GM12878 (cell line): Measurements from ENCODE around the gene WNK2. TPM values are rescaled to one million over a fixed set of nuclear protein-coding genes. Genes with fewer than 3 reads are reported as not detected.

Experiments
- ATAC-seq: fragments of 200-7000 bp; cut with Tn5 transposase; 3 replicates; pipeline ENCODE4 v1.9.1; 2020; ENCODE audit warnings: mild to moderate bottlenecking, moderate library complexity
- BruUV-seq: library from RNA; stranded (reverse); fragments of 400-500 nt; replicated peaks from 2 replicates; lab custom pipeline; 2021; lab: Mats Ljungman, UMichigan
- CTCF ChIA-PET: fragments of 300-600 bp; sonication (Branson Sonifier 250); formaldehyde crosslinking; extraction: SDS; loops from one replicate; lab custom pipeline; 2021; ENCODE audit warnings: inconsistent platforms; lab: Yijun Ruan, JAX
- POLR2A ChIA-PET: fragments of 350-600 bp; formaldehyde crosslinking; extraction: SDS; loops from one replicate; lab custom pipeline; 2021; ENCODE audit warnings: inconsistent platforms; lab: Charles Lee
- RAD21 ChIA-PET: fragments of 300-600 bp; sonication (Branson Sonifier 250); formaldehyde crosslinking; loops from one replicate; lab custom pipeline; 2023; ENCODE audit warnings: antibody characterized with exemption; ENCODE audit not compliant: unreplicated experiment; lab: Charles Lee
- SMC1A ChIA-PET: fragments of 300-600 bp; sonication (Branson Sonifier 250); formaldehyde crosslinking; loops from one replicate; lab custom pipeline; 2023; ENCODE audit not compliant: unreplicated experiment, uncharacterized antibody; lab: Charles Lee
- DNase-seq: peaks from one replicate; pipeline ENCODE4 v3.0.0-alpha.2; 2011; ENCODE audit warnings: low read depth, low spot score
- FAIRE-seq: peaks from 3 replicates; lab custom pipeline; 2011; peaks lifted over from hg19 to GRCh38; lab: Jason Lieb, UNC
- H2AFZ ChIP-seq: 2 replicates; pipeline ENCODE4 v1.6.0; 2011; ENCODE audit warnings: low read depth, low read length, control low read depth; ENCODE audit not compliant: control insufficient read depth
- H3K27ac ChIP-seq: 2 replicates; pipeline ENCODE4 v1.5.1; 2011; ENCODE audit warnings: control low read depth; ENCODE audit not compliant: control insufficient read depth, insufficient read depth
- H3K27me3 ChIP-seq, 2 experiments: replicated peaks in 1 of 2; 2 replicates each; pipeline versions ENCODE4 v1.6.0 to v1.6.1; 2011; ENCODE audit warnings: low read length in 1 of 2; ENCODE audit not compliant: control insufficient read depth in 2 of 2, insufficient read depth in 2 of 2
- H3K36me3 ChIP-seq, 2 experiments: 2 replicates each; pipeline ENCODE4 v1.5.1; 2011; ENCODE audit warnings: low read length in 1 of 2; ENCODE audit not compliant: control insufficient read depth in 2 of 2, insufficient read depth in 2 of 2
- H3K4me1 ChIP-seq: 2 replicates; pipeline ENCODE4 v1.6.1; 2011; ENCODE audit warnings: mild to moderate bottlenecking, low read length, moderate library complexity, mixed read lengths; ENCODE audit not compliant: control insufficient read depth, insufficient read depth
- H3K4me2 ChIP-seq: 2 replicates; pipeline ENCODE4 v1.6.0; 2011; ENCODE audit warnings: control low read depth; ENCODE audit not compliant: control insufficient read depth, insufficient read depth
- H3K4me3 ChIP-seq: fragments of 200-600 bp; sonication (generic); 2 replicates; pipeline ENCODE4 v1.5.1; 2016
- H3K79me2 ChIP-seq: 2 replicates; pipeline ENCODE4 v1.6.0; 2011; ENCODE audit warnings: low read length; ENCODE audit not compliant: control insufficient read depth, insufficient read depth
- H3K9ac ChIP-seq: 2 replicates; pipeline ENCODE4 v1.8.0; 2011; ENCODE audit warnings: low read length, control low read depth, mixed read lengths; ENCODE audit not compliant: control insufficient read depth, insufficient read depth
- H3K9me3 ChIP-seq: replicated peaks from 3 replicates; pipeline ENCODE4 v1.5.1; 2011; ENCODE audit warnings: mild to moderate bottlenecking, low read length; ENCODE audit not compliant: control insufficient read depth, insufficient read depth
- H4K20me1 ChIP-seq: 2 replicates; pipeline ENCODE4 v1.6.0; 2011; ENCODE audit not compliant: control insufficient read depth, insufficient read depth
- BCL11A ChIP-seq: IDR thresholded peaks from 2 replicates; pipeline ENCODE4 v1.6.1; 2011; ENCODE audit warnings: low read depth, low read length
- BCLAF1 ChIP-seq: fragments of 450-650 bp; IDR thresholded peaks from 2 replicates; pipeline ENCODE4 v1.6.1; 2017; ENCODE audit warnings: antibody characterized with exemption, mild to moderate bottlenecking, moderate library complexity
- CBX3 ChIP-seq: fragments of 200-600 bp; sonication (generic); IDR thresholded peaks from 2 replicates; pipeline ENCODE4 v1.6.1; 2016; ENCODE audit warnings: low read depth, borderline replicate concordance
- CEBPB ChIP-seq, 2 experiments: fragments of 150-350 bp in 1 of 2; IDR thresholded peaks; 2 replicates each; pipeline ENCODE4 v1.6.1; 2012 to 2014; ENCODE audit warnings: low read depth in 2 of 2, low read length in 2 of 2, borderline replicate concordance in 1 of 2, inconsistent platforms in 1 of 2
- CHD2 ChIP-seq: IDR thresholded peaks from 2 replicates; pipeline ENCODE4 v1.6.1; 2011; ENCODE audit warnings: low read depth, low read length, improper control_type of control experiment, borderline replicate concordance
- EED ChIP-seq: sonication (generic); IDR thresholded peaks from 2 replicates; pipeline ENCODE4 v1.6.1; 2016; ENCODE audit warnings: antibody characterized with exemption, low read depth
- HCFC1 ChIP-seq: fragments of 150-350 bp; IDR thresholded peaks from 2 replicates; pipeline ENCODE4 v1.6.1; 2014; ENCODE audit warnings: low read length
- IKZF2 ChIP-seq, 2 experiments: fragments of 450-650 bp; IDR thresholded peaks; 2 replicates each; pipeline ENCODE4 v1.6.1; 2017; ENCODE audit warnings: mild to moderate bottlenecking in 2 of 2, moderate library complexity in 2 of 2
- MXI1 ChIP-seq: fragments of 150-350 bp; IDR thresholded peaks from 2 replicates; pipeline ENCODE4 v1.6.1; 2011; ENCODE audit warnings: low read depth, mild to moderate bottlenecking, inconsistent platforms, low read length, improper control_type of control experiment
- NFYA ChIP-seq: IDR thresholded peaks from 2 replicates; pipeline ENCODE4 v1.6.1; 2011; ENCODE audit warnings: low read depth, mild to moderate bottlenecking, low read length, improper control_type of control experiment, borderline replicate concordance
- POLR2A ChIP-seq: IDR thresholded peaks from 2 replicates; pipeline ENCODE4 v1.6.1; 2011; ENCODE audit warnings: low read depth, mild to moderate bottlenecking, low read length
- SP1 ChIP-seq: IDR thresholded peaks from one replicate; pipeline ENCODE4 v1.6.1; 2011; ENCODE audit warnings: low read depth, low read length
- ZBTB40 ChIP-seq: fragments of 450-650 bp; IDR thresholded peaks from 2 replicates; pipeline ENCODE4 v1.6.1; 2016; ENCODE audit warnings: mild to moderate bottlenecking, moderate library complexity, borderline replicate concordance
- WGBS: methylation state at CpG from one replicate; pipeline ENCODE4 v1.1.6; 2016; ENCODE audit warnings: low lambda C conversion rate; ENCODE audit not compliant: insufficient replicate concordance, insufficient coverage; ENCODE audit errors: missing lambda C conversion rate; 5-methylcytosine and 5-hydroxymethylcytosine counted together
- in situ Hi-C: fragments of 300-500 bp; cut with MboI; formaldehyde crosslinking; loops from 9 replicates; pipeline ENCODE4 v1.14.3; 2018; ENCODE audit warnings: mixed read lengths
- intact Hi-C: fragments of 100-400 bp; cut with micrococcal nuclease; formaldehyde crosslinking; loops from one replicate; pipeline ENCODE4 v1.14.2; 2022; ENCODE audit not compliant: unreplicated experiment
- polyA plus RNA-seq, 11 experiments: library from polyadenylated mRNA; depleted of rRNA in 4 of 11; unstranded in 6 of 11; stranded (reverse) in 5 of 11; fragments of >200 nt; fragmentation: Nextera tagmentation in 4 of 11; fragmentation: Illumina TruSeq in 1 of 11; extraction: Ambion mirVana in 4 of 11; extraction: Trizol in 1 of 11; gene quantifications; 1 replicate in 1 of 11; 2 replicates in 10 of 11; pipeline versions ENCODE4 v1.2.1 to v1.2.3, GENCODE V29; 2011 to 2016; ENCODE audit warnings: inconsistent platforms in 2 of 11, missing spikeins in 2 of 11, low read depth in 1 of 11
- total RNA-seq, 4 experiments: library from RNA; depleted of rRNA in 3 of 4; stranded (reverse); fragments of >200 nt in 3 of 4; fragmentation: Illumina TruSeq in 1 of 4; extraction: Trizol in 1 of 4; gene quantifications; 2 replicates each; pipeline versions ENCODE4 v1.2.1 to v1.2.3, GENCODE V29; 2013 to 2021
- TF ChIP-seq, protein P1 (sequence below): IDR thresholded peaks from 2 replicates; pipeline ENCODE4 v1.6.1; 2011; ENCODE audit warnings: mild to moderate bottlenecking, low read depth, low read length, moderate library complexity; ENCODE audit not compliant: insufficient replicate concordance
- TF ChIP-seq, protein P2 (sequence below): fragments of 150-350 bp; IDR thresholded peaks from 2 replicates; pipeline ENCODE4 v1.6.1; 2014; ENCODE audit warnings: mild to moderate bottlenecking, low read depth, low read length

Gene WNK2
- total and polyA plus RNA-seq, 10 of the 15 experiments (the other 5 are each of a cell fraction or from before 2014, with no cell fraction given) = 0.15 TPM; not detected in 9

GRCh38 chr9:93172666-93173364 lies 11.1 kb upstream of the WNK2 start:
- no peaks in the 10 kb centered on the region for H3K36me3 ChIP-seq
- in situ Hi-C loops = no loop called here
- peaks cover 2 to 6% of the 10 kb centered on the region in 2 experiments; a peak in 2 of 4 replicates for H3K27me3 ChIP-seq
- H3K79me2 ChIP-seq = no peaks in the 10 kb centered on the region
- no peak overlapping the region for H3K27ac ChIP-seq
- H4K20me1 ChIP-seq = no peaks in the 10 kb centered on the region
- H3K4me3 ChIP-seq = no peak overlapping the region
- no peak overlapping the region for H3K9ac ChIP-seq
- ATAC-seq = no peak
- CTCF ChIA-PET = interaction anchor here (1.0 kb wide), 1 partner anchor 11 kb away, joined by 3 read pairs; no protein-coding TSS in a partner anchor
- H3K4me1 ChIP-seq = no peaks in the 10 kb centered on the region
- SMC1A ChIA-PET = no interaction called here
- POLR2A ChIA-PET = no interaction called here
- H2AFZ ChIP-seq = no peak overlapping the region
- DNase-seq = no peak
- WGBS = 33% methylated on average over 20 of the region's 20 CpGs
- no peak overlapping the region for H3K4me2 ChIP-seq
- no peaks in the 10 kb centered on the region for H3K9me3 ChIP-seq
- BruUV-seq = no TSS peak
- FAIRE-seq = no peak
- RAD21 ChIA-PET = no interaction called here
- intact Hi-C loops = no loop called here
- TF ChIP-seq, protein P1, sequence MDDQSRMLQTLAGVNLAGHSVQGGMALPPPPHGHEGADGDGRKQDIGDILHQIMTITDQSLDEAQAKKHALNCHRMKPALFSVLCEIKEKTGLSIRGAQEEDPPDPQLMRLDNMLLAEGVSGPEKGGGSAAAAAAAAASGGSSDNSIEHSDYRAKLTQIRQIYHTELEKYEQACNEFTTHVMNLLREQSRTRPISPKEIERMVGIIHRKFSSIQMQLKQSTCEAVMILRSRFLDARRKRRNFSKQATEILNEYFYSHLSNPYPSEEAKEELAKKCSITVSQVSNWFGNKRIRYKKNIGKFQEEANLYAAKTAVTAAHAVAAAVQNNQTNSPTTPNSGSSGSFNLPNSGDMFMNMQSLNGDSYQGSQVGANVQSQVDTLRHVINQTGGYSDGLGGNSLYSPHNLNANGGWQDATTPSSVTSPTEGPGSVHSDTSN = no peak
- no peak for TF ChIP-seq IKZF2 (IDR thresholded peaks at IDR 0.05)
- TF ChIP-seq, protein P2, sequence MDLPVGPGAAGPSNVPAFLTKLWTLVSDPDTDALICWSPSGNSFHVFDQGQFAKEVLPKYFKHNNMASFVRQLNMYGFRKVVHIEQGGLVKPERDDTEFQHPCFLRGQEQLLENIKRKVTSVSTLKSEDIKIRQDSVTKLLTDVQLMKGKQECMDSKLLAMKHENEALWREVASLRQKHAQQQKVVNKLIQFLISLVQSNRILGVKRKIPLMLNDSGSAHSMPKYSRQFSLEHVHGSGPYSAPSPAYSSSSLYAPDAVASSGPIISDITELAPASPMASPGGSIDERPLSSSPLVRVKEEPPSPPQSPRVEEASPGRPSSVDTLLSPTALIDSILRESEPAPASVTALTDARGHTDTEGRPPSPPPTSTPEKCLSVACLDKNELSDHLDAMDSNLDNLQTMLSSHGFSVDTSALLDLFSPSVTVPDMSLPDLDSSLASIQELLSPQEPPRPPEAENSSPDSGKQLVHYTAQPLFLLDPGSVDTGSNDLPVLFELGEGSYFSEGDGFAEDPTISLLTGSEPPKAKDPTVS = no peak
- TF ChIP-seq CEBPB (IDR thresholded peaks at IDR 0.05; ENCODE audit: borderline replicate concordance in 1 of 2, low read depth in 2 of 2, low read length in 2 of 2) = no peak
- TF ChIP-seq POLR2A = no peak
- TF ChIP-seq CHD2 = no peak
- TF ChIP-seq BCLAF1 = no peak
- TF ChIP-seq EED = no peak
- no peak for TF ChIP-seq BCL11A
- no peak for TF ChIP-seq CBX3
- no peak for TF ChIP-seq HCFC1
- no peak for TF ChIP-seq MXI1
- TF ChIP-seq NFYA = no peak
- TF ChIP-seq ZBTB40 = no peak
- no peak for TF ChIP-seq SP1
